ENCODE measurements around the gene PRUNE2.

GRCh38 chr9:76655971-76656370 lies 249.9 kb downstream of the PRUNE2 start:
- TF ChIP-seq, protein P1, sequence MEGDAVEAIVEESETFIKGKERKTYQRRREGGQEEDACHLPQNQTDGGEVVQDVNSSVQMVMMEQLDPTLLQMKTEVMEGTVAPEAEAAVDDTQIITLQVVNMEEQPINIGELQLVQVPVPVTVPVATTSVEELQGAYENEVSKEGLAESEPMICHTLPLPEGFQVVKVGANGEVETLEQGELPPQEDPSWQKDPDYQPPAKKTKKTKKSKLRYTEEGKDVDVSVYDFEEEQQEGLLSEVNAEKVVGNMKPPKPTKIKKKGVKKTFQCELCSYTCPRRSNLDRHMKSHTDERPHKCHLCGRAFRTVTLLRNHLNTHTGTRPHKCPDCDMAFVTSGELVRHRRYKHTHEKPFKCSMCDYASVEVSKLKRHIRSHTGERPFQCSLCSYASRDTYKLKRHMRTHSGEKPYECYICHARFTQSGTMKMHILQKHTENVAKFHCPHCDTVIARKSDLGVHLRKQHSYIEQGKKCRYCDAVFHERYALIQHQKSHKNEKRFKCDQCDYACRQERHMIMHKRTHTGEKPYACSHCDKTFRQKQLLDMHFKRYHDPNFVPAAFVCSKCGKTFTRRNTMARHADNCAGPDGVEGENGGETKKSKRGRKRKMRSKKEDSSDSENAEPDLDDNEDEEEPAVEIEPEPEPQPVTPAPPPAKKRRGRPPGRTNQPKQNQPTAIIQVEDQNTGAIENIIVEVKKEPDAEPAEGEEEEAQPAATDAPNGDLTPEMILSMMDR (IDR thresholded peaks at IDR 0.05) = no peak
- no peak for TF ChIP-seq POLR2A (IDR thresholded peaks at IDR 0.05)
